ENCODE measurements around the gene POFUT1.

GRCh38 chr20:32215729-32216128, 8.0 kb downstream of the POFUT1 start:
- TF ChIP-seq CTCF (IDR thresholded peaks at IDR 0.05) (no peak), POLR2A (IDR thresholded peaks at IDR 0.05) (no peak)

Measured in uterus (tissue), 2 donors.